Erythroblast (primary cell): ENCODE measurements around the gene UGT1A7.

Experiments used
- GATA1 ChIP-seq: IDR thresholded peaks from 2 replicates; pipeline ENCODE4 v1.6.1; 2011; ENCODE audit warnings: low read depth, mild to moderate bottlenecking, control low read depth, low read length, moderate library complexity
- POLR2A ChIP-seq: IDR thresholded peaks from 2 replicates; pipeline ENCODE4 v1.6.1; 2011; ENCODE audit warnings: mild to moderate bottlenecking, low read length

DNA sequence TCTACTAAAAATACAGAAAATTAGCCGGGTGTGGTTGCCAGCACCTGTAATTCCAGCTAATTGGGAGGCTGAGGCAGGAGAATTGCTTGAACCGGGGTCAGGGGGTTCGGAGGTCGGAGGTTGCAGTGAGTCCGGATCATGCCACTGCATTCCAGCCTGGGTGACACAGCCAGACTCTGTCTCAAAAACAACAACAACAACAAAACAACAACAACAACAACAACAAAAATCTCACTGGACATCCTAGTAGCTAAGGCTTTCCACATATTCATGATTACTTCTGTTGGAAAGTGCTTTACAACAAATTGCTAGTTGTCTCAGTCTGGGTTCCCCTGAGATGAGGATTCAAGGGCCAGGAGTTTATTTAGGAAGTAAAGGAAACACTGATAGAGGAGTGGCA lies 92.2 kb downstream of the UGT1A7 start:
- TF ChIP-seq POLR2A: no peak
- no peak for TF ChIP-seq GATA1
